Measurements from ENCODE around the gene ZKSCAN7. TPM values are rescaled to one million over a fixed set of nuclear protein-coding genes. Genes with fewer than 3 reads are reported as not detected.
"Not testable (repeated sequence)": the region's sequence is repeated elsewhere in the genome, so short reads cannot be mapped to it uniquely, and the experiment has no call there.

Gene ZKSCAN7
- polyA plus RNA-seq, 4 donors, result 13.7 to 19.1 (median 18.3) TPM

DNA sequence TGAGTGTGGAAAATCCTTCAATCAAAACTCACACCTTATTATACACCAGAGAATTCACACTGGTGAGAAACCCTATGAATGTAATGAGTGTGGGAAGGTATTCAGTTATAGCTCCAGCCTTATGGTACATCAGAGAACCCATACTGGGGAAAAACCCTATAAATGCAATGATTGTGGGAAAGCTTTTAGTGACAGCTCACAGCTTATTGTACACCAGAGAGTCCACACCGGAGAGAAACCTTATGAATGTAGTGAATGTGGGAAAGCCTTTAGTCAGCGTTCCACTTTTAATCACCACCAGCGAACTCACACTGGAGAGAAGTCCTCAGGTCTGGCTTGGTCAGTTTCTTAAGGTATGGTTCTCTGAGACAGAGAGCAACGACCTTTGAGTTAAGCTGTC lies 16.0 kb downstream of the ZKSCAN7 start:
- DNase-seq (ENCODE audit: low read depth in 4 of 4, low spot score in 2 of 4), result no peak

DNA sequence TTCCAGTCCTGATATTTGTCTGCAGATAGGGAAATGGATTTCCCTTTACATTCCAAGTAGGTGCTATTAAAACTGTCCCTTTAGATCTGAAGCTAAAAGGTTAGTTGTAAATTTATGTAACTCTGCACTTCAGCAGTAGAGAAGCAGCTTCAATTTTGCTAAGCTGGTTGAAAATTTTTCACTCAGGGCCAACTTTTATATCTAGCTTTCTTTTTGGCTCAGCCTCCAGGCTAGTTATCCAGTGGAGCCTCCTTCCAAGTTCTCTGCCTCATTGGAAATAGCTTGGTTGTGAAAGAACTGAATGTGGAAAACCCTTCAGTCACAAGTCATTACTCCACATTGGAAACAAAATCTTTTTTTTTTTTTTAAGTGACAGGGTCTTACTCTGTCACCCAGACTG lies 21.6 kb downstream of the ZKSCAN7 start:
- DNase-seq (ENCODE audit: low read depth in 4 of 4, low spot score in 2 of 4), result no peak

DNA sequence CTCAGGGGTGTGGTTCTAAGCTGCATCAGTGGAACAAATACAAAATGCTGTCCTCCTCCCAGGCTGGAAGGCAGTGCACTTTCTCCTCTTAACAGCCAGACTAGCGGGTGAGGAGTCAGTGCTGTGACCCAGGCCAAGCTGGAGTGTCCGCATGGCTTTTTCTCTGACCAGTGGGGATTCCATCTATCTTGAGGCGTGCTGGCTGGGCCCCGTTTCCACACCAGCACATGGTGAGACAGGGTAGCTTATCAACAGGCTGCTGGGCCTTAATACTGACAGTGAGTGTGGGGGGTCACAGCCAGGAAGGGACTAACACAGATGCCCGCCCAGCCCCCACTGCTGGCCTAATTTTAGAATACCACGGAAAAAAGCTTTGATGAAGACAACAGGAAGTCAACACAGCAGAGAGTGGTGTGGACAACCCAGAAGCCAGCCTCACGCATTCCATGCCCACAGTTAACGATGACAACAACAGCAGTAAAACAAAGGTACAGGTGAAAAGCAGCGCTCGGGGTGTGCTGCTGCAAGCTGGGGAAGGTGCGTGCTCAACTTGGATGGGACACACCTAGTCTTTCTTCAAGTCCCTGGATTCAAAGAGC lies 22.5 kb downstream of the ZKSCAN7 start:
- not testable (repeated sequence) for DNase-seq (ENCODE audit: low read depth in 4 of 4, low spot score in 2 of 4)

DNA sequence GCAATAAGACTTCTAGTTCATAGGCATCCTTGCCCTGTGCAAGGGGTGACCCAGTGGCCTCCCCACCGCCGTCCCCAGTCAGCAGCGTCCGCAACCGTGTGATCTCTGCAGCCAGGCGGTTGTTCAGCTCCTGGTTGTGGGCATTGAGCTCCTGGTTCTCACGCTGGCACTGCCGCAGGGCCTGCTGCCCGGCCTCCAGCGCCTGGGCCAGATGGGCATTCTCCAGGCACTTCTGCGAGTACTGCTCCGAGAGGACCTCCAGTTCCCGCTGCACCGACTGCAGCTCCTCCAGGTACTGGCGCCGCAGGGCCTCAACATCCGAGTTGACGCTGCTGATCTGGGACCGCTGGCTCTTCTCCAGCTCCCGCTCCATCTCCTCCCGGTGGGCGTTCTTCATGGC lies 23.3 kb downstream of the ZKSCAN7 start:
- DNase-seq (ENCODE audit: low read depth in 4 of 4, low spot score in 2 of 4), result not testable (repeated sequence)

DNA sequence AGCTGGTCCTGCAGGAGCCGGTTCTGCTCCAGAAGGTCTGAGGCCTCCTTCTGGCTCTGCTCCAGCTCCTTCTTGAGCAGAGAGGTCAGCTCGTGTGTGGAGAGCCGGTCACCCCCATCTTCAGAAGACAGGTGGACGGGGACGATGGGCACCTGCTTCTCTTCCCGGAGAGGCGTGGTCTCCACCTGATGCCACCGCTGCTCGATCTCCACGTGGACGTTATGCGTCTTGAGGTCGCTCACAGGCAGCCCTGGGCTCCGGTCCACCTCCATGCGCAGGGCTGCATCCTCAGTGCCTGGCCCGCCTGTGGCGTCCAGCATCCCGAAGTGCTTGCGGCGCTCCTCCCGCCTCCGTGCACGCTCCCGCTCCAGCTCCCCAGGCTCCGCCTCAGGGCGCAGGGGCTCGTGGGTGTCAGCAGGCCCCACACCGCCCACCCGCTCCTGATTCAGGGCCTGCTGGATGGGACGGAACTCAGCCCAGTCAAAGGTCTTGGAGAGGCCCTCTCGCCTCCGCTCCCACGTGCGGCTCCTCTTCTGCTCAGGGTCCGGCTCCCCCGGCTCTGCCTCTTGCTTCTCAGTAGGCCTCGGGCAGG lies 24.0 kb downstream of the ZKSCAN7 start:
- DNase-seq (ENCODE audit: low read depth in 4 of 4, low spot score in 2 of 4), result not testable (repeated sequence)

DNA sequence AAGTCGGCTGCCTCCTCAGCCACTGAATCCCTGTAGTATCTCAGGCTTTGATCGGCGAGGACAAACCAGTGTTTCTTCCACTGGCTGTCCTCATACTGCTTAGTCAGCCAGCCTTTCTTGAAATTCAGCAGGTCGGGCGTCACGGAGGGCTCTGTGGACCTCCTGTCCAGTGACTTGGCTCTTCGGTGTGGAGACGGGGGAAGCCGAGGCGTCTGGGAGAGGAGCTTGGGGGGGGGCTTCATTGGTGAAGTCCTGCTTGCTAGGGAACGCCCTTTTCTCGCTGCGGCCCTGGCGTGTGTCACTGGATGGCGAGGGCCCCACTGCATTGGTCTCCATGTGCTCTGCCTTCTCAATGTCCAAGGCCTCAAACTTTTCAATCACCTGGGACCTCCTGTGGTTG lies 24.8 kb downstream of the ZKSCAN7 start:
- not testable (repeated sequence) for DNase-seq (ENCODE audit: low read depth in 4 of 4, low spot score in 2 of 4)

DNA sequence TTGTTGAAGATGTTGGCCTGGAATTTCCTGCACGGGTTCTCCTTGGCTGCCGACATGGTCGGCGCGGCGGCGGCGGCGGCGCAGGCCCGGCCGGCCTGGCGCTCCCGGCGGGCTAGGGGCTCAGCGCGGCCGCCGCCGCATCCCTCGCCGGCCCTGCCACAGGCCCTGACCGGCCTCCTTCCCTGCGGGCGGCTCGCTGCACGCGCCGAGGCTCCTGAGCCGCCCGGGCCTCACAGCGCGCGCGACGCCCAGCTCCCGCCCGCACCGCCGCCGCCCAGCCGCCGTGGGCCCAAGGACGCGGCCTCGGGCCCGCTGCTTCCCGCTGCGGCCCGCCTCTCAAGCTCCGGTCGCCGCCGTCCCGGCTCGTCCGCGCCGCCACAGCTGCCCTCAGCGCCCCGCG lies 26.0 kb downstream of the ZKSCAN7 start:
- not testable (repeated sequence) for DNase-seq (ENCODE audit: low read depth in 4 of 4, low spot score in 2 of 4)

DNA sequence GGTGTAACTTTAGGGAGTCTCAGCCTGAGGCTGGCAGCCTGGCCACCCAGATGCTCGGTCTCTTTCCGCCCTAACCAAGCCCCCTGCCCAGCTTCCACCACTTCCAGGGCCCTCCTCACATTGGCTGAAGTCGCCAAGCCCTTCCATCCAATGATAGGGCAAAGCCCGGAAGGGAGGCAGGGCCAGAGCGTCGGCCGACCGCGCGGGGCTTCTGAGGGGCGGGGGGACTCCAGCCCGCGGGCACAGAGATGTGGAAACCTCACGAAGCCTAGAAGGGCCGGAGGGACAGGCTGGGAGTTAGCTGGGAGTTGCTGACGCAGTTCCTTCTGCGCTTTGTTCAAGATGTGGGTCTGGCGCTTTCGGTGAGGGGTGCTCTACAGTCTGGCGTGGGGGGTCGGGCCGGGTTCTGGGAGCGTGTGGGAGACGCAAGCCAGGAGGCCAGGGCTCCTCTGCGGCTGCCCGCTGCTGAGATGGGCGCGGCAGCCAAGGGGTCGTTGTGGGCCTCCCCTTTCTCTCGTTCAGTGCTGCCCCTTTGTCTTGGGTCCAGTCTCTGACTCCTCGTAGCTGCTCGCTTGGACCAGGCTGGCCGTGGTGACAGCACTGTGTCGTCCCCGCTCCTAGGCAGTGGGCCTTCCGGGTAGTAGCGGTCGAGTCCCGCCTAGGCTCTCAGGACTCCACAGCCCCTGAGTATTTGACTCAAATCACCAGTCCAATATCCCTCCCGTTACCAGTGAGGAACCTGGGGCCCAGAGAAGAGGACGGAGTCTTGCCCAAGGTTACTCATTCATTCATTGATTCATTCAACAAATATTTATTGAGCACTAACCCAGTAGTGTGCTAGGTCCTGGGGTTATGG lies 29.9 kb downstream of the ZKSCAN7 start, which contains the start of gene ZNF660:
TSS of gene ZNF660 (plus strand) at position 319 of the 856 bp plus-strand sequence. CDS start 9,230 bp downstream, outside the sequence.
- peak; percentile 66 to 87 (median 78) for DNase-seq (ENCODE audit: low read depth in 4 of 4, low spot score in 2 of 4)

DNA sequence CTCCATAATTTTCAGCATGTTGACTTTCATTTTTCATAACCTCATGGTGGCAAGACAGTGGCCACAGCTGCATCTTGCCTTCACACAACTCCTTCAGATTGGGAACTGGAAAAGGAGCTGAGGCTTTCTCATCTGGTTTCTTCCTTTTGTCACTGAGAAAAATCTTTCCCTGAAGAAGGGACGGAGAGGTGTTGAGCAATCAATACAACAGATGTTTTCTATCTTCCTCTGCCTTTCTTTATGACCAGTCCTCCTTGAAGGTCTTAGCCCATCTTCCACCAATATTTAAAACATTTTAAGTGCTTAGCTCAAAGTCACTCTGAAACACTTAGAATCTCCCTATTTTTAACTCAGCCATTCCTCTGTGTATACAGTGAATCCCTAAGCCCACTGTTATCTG lies 41.6 kb downstream of the ZKSCAN7 start:
- no peak for DNase-seq (ENCODE audit: low read depth in 4 of 4, low spot score in 2 of 4)

DNA sequence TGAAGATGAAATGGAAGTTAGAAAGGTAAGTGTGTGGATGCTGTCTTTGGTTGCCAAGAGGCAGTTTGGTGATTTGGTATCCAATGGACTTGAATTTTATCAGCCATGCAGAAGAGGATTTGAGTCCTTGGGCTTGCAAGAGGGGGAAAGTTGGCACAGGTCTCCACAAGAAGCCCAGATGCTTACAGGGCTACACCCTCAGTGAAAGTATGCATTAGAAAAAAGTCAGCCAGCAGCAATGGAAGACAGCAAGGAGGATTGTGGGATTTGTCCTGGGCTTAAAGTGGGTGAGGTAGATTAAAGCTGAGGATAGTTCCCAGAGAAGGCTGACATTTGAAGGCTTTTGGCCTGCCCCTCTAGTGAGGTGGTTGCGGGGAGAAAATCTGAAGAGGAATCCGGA lies 46.8 kb downstream of the ZKSCAN7 start:
- no peak for DNase-seq (ENCODE audit: low read depth in 4 of 4, low spot score in 2 of 4)

DNA sequence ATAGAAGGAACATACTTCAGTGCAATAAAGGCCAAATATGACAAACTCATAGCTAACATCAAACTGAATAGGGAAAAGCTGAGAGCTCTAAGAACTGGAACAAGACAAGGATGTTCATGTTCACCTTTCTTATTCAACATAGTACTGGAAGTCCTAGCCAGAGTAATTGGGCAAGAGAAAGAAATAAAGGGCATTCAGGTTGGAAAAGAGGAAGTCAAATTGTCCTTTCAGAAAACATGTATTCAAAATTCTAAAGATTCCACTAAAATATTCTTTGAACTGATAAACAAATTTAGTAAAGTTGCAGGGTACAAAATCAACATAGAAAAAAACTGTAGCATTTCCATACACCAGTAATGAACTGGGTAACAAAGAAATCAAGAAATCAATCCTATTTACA lies 57.7 kb downstream of the ZKSCAN7 start:
- DNase-seq (ENCODE audit: low read depth in 4 of 4, low spot score in 2 of 4), result no peak

Other genes with a start within 250 kb of the ZKSCAN7 start
- 10 to 100 TPM; 40.1 to 52.1 (median 41.5) TPM for gene TCAIM, start 216.4 kb upstream of the ZKSCAN7 start, polyA plus RNA-seq (ENCODE audit: insufficient read length in 4 of 4)
- 10 to 100 TPM; 17.7 to 31.4 (median 24.2) TPM for gene ZNF445, start 77.5 kb upstream of the ZKSCAN7 start, polyA plus RNA-seq (ENCODE audit: insufficient read length in 4 of 4)
- 10 to 100 TPM in 3 of 4 donors, 1 to 10 TPM in 1; 8.3 to 19.2 (median 11.0) TPM for gene ZNF660, start 29.8 kb downstream of the ZKSCAN7 start, polyA plus RNA-seq (ENCODE audit: insufficient read length in 4 of 4)
- gene ZNF197, start 69.8 kb downstream of the ZKSCAN7 start, polyA plus RNA-seq (ENCODE audit: insufficient read length in 4 of 4), result 10 to 100 TPM; 29.1 to 40.1 (median 32.2) TPM
- 10 to 100 TPM in 3 of 4 donors, 1 to 10 TPM in 1; 9.6 to 13.2 (median 11.3) TPM for gene ZNF35, start 93.5 kb downstream of the ZKSCAN7 start, polyA plus RNA-seq (ENCODE audit: insufficient read length in 4 of 4)
- gene ZNF502, start 157.5 kb downstream of the ZKSCAN7 start, polyA plus RNA-seq (ENCODE audit: insufficient read length in 4 of 4), result 10 to 100 TPM; 11.1 to 16.2 (median 12.1) TPM
- 10 to 100 TPM in 3 of 4 donors, 1 to 10 TPM in 1; 9.6 to 13.2 (median 12.2) TPM for gene ZNF501, start 174.4 kb downstream of the ZKSCAN7 start, polyA plus RNA-seq (ENCODE audit: insufficient read length in 4 of 4)
- 10 to 100 TPM; 48.8 to 66.0 (median 54.9) TPM for gene KIAA1143, start 206.4 kb downstream of the ZKSCAN7 start, polyA plus RNA-seq (ENCODE audit: insufficient read length in 4 of 4)
- 10 to 100 TPM; 22.0 to 29.6 (median 26.8) TPM for gene KIF15, start 206.6 kb downstream of the ZKSCAN7 start, polyA plus RNA-seq (ENCODE audit: insufficient read length in 4 of 4)

Measured in left renal cortex interstitium (tissue), 4 donors.